NCI-H2171 treated with DMSO at 0.1 percent for 48 hours (cell line): ENCODE data around the gene FMR1NB.

Source experiments
- DNase-seq: peaks from one replicate; lab custom pipeline; 2025; lab: John Stamatoyannopoulos, UW

The FMR1NB gene

GRCh38 chrX:148070504-148070877 is 89.4 kb downstream of the FMR1NB start:
- DNase-seq, result no peak
